HL-60/S4 treated with retinoic acid at 250 ng/mL for 4 days and 3 days (cell line): ENCODE data around the gene PCSK6.

ENCODE experiments used
- in situ Hi-C: fragments of 300-500 bp; cut with MboI; formaldehyde crosslinking; loops from 2 replicates; pipeline ENCODE4 v1.7.0; 2022; ENCODE audit warnings: low sequenced_read_pairs

PCSK6 gene

DNA sequence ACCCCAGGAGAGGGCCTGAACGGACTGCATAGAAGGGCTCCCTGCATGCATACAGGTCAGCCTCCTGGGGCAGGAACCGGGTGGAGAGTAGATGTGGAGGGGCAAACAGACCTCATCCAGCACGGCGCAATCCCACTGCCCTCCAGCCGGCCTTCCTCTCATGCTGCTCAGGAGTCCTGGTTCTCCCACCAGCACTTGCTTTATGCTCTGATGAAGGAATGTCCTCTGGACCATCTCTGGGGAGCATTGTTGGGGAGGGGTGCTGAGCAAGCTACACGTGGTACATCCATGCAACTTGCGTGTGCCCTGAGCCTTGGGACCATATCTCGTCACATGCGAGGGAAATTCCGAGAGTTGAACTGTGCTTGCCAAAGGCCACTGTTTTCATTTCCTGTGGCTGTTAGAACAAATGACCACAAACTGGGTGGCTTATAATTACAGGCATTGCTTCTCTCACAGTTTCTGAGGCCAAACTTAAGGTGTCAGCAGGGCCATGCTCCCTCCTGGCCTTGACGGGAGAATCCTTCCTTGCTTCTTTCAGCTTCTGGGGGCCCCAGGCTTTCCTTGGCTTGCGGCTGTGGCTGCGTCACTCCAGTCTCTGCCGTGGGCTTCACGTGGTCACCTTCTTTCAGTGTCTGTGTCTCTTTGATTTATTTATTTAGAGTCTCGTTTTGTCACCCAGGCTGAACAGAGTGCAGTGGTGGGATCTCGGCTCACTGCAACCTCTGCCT is 224.4 kb downstream of the PCSK6 start:
- in situ Hi-C loops: loop anchor here (5.0 to 25.0 kb wide), 4 partner anchors 170 to 628 kb away; partner anchors contain the start of gene LRRK1

- in situ Hi-C loops: loop anchor here (5.0 to 25.0 kb wide), 4 partner anchors 169 to 627 kb away; partner anchors contain the start of gene LRRK1
These were observed 225.5 kb downstream of the PCSK6 start for GRCh38 chr15:101264011-101264410.

DNA sequence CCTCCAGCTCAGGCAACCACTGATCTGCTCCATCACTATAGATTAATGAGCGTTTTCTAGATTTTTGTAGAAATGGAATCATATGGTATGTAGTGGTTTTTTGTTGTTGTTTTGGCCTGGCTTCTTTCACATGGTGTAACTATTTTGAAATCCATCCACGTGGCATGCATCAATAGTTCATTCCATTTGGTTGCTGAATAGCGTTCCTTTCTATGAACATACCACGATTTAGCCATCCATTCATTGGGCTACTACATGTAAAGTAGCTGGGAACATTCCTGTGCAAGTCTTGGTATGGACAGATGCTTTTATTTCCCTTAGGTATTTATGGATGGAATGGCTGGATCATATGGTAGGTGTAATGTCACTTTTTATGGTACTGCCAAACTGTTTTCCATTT is 227.0 kb downstream of the PCSK6 start:
- in situ Hi-C loops: loop anchor here (5.0 to 25.0 kb wide), 4 partner anchors 168 to 625 kb away; partner anchors contain the start of gene LRRK1

DNA sequence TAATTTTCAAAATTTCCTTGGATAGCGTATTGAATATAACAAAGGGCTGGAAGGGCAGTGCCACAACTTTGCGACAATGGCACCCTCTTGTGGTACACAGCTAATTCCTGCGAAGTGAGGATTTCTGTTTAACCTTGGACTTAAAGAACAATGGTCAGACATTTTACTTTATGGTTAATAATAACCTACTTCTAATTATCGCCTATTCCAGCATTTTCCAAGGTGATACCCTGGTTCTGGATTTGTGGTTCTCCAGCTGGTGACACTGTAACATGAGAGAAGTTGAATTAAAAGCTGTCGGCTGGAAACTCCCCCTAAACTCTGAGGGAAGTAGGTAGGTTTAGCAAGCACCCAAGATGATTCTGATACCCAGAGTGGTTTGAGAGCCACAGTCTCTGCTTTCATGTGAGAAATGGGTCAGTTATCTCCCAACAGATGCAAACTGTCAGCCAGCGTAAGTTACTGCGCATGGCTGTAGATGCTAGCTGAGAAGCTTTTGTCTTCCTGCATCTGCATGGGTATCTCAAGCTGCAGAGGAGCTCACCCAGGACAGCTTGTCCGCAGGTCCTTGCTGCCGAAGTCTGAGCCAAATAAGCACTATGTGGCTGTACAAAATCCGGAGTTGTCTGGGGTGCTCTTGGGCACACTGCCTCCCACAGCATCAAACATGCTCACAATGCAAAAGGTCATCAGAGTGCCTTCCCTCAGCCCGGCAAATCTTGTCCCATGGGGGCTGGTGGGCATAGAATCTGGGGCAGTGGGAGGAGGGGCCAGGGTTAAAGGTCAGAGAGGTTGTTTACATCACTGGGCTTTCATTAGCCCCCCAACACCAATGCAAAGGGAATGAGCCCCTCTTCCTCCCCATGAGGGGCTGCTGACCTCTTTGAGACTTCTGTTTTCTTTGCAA is 231.0 kb downstream of the PCSK6 start:
- in situ Hi-C loops: loop anchor here (25.0 kb wide), 2 partner anchors 346 to 621 kb away; partner anchors contain the start of gene LRRK1

DNA sequence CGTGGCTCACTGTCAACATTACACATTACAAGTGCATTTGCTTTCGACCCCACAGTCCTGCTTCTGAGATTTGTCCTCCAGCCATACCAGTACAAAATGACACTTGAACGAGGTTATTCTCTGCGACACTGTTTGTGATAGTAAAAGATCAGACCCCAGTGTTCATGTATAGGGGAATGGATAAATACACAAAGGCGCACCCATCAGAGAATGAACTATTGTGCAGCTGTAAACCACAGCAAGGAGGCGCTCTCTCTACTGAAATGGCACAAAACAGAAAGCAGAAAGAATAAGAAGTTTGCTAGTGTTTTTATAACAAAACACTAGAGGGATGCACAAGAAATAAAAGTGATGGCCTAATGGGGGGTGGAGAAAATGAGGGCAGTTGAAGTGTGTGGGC is 232.8 kb downstream of the PCSK6 start:
- in situ Hi-C loops: loop anchor here (25.0 kb wide), 2 partner anchors 344 to 619 kb away; partner anchors contain the start of gene LRRK1

- in situ Hi-C loops: loop anchor here (25.0 kb wide), 2 partner anchors 343 to 618 kb away; partner anchors contain the start of gene LRRK1
These were observed 233.8 kb downstream of the PCSK6 start for GRCh38 chr15:101255615-101256241.

GRCh38 chr15:101255051-101255395 is 234.5 kb downstream of the PCSK6 start:
- in situ Hi-C loops: loop anchor here (25.0 kb wide), 2 partner anchors 343 to 618 kb away; partner anchors contain the start of gene LRRK1

DNA sequence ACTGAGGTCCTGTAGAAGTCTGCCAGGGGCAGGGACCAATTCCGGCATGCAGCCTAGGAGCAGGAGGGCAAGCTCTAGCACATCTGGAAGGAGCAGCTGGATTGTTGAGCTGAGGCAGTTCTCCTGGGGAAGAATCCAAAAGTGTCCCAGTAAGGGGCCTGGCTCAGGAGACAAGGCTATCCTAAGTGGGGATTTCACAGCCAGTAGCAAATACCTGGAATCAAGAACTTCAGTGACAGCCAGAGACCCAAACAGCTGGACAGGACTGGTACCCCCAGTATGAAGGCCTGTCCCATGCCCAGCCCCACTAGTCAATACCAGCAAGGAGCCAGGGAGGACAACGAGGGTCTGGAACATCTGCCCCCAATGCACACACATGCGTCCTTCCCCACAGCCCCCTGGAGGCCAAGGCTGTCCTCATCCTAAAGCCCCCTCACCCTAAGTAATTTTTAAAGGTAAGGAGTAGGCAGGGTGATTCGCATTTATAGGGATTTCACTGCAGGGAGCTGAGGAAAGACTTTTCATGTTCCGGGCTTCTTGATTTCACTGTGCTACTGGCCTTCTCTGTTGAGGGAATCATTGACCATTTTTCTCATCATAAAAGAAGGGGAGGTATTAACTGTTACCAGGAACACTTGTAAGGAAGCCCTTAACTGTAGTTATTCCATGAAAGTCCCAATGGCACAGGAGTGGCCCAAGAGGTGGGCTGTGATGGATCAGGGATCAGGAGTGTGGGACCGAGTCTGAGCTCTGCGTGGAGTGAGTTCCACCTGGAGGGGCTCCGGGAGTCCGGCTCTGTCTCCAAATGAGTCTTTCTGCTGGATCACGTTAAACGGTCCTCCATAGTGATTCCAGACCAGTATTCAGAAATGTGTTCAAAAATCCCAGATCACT is 235.1 kb downstream of the PCSK6 start:
- in situ Hi-C loops: loop anchor here (25.0 kb wide), 2 partner anchors 342 to 617 kb away; partner anchors contain the start of gene LRRK1
